NCI-H345 treated with DMSO at 0.1 percent for 48 hours (cell line): ENCODE results near the gene PEAK1.

Experiments used
- DNase-seq: peaks from one replicate; lab custom pipeline; 2025; ENCODE audit not compliant: unreplicated experiment; lab: John Stamatoyannopoulos, UW

The PEAK1 gene

GRCh38 chr15:77402740-77403379, 17.0 kb downstream of the PEAK1 start:
- DNase-seq, result no peak

DNA sequence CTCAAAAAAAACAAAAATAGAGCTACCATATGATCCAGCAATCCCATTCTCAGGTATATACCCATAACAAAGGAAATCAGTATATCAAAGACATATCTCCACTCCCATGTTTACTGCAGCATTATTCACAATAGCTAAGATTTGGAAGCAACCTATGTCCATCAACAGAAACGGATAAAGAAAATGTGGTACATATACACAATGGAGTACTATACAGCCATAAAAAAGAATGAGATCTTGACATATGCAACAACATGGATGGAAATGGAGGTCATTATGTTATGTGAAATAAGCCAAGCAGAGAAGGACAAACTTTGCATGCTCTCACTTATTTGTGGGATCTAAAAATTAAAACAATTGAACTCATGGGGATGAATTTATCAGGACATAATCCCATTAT, 19.6 kb downstream of the PEAK1 start:
- DNase-seq, result no peak

DNA sequence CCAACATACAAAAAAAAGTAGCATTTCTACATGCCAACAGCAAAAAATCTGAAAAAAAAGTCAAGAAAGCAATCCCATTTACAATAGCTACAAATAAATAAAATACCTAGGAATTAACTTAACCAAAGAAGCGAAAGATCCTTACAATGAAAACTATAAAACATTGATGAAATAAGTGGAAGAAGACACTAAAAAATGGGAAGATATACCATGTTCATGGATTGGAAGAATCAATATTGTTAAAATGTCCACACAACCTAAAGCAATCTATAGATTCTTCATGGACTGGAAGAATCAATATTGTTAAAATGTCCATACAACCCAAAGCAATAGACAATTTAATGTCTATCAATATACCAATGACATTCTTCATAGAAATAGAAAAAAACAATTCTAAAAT, 21.0 kb downstream of the PEAK1 start:
- no peak for DNase-seq

GRCh38 chr15:77396692-77397091, 23.2 kb downstream of the PEAK1 start:
- no peak for DNase-seq

- DNase-seq, result no peak
Measured at GRCh38 chr15:77395013-77395774, 24.7 kb downstream of the PEAK1 start.

GRCh38 chr15:77393471-77393840, 26.4 kb downstream of the PEAK1 start:
- DNase-seq, result no peak

DNA sequence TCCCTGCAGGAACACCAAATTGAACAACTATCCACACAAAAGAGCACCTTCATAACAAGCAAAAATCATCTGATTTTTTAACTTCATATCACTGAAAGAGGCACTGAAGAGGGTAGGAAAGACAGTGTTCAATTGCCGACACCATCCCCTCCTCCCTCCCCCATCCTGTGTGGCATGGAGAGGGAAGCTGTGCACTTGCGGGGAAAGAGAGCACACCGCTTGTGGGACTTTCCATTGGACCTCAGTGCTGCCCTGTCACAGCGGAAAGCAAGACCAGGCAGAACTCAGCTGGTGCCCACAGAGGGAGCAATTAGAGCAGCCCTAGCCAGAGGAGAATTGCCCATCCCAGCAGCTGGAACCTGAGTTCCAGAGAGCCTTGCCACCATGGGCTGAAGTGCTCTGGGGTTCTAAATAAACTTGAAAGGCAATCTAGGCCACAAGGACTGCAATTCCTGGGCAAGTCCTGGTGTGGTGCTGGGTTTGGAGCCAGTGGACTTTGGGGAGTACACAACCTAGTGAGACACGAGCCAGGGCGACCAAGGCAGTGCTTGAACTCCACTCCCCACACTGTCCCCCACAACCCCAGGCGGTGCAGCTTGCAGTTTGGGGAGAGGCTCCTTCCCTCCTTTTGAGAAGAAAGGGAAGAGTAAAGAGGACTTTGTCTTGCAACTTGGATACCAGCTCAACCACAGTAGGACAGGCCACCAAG, 27.0 kb downstream of the PEAK1 start:
- no peak for DNase-seq

DNA sequence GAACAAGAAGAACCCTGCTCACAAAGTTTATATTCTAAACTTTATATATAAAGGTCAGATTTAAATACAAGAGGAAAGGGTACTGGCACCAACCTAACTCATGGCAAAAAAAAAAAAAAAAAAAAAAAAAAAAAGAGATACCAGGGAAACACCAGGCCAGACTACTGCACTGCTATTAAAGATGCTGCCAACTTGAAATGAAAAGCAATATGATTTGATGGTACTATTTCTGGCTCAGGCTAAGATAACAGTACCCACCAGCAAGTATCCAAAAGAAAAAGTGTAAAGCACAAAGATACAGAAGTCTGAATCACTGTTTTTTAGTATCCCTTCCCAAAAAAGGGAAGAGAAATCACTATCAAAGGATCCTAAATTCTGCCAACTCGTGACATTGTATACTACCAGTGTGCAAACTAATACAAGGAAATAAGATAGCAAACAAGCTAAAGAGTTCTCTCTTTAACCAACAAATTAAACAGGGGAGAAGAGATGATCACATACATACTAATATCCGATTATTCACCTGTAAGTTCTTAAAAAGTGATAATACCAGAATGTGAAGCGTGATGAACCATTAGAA, 28.4 kb downstream of the PEAK1 start:
- no peak for DNase-seq

- DNase-seq, result no peak
Measured at GRCh38 chr15:77387365-77388105, 32.4 kb downstream of the PEAK1 start.

- no peak for DNase-seq
Measured at GRCh38 chr15:77386626-77387025, 33.3 kb downstream of the PEAK1 start.

DNA sequence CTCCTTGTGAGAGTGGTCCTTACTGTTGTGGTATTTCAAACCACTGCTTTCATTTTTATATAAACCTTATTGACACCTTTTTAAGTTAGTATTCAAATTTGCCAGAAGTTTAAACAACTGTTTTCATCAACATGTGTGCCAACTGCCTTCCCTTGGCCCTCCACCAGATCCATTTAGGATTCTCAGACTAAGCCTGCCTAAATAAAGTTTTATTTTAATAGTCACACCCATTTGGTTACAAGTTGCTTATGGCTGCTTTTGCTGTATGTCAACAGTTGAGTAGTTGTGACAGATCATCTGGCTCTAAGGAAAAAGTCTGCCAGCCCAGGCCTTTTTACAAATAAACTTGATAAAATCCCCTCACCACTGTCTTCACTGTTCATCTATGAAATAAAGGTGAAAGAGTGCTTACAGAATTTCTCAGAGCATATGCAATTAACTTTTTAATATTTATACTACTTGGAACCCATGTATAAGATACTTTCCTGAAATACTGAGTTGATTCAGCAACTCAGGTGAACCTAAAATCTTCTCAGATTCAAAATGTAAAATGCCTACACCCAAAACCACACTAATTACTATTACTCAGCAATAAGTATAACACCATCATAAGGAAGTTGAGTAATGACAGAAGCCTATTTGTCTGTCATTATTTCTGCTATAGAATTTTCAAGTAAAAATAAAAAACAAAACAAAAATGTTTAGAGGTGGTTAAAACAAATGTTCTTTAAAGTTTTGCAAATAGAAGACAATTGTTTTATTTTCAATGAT, 35.1 kb downstream of the PEAK1 start:
- DNase-seq, result no peak

DNA sequence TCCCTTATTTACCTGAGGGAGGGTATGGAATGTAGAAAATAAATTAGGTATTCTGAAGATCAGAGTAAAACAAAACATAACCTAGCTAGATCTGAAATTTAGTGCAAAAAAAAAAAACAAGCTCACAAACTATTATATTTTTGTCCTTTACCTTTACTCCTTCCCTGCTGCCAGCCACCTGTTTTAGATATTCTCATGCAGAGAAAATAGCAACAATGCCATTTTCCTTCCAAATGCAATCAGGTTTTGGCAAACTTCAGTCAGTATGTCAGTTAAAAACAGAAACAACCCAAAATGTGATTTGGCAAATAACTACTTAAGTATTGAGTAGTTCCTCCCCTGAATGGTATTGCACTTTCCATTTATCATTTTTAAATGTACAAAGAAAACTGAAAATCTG, 35.8 kb downstream of the PEAK1 start:
- no peak for DNase-seq

GRCh38 chr15:77380033-77380432, 39.9 kb downstream of the PEAK1 start:
- DNase-seq, result no peak

DNA sequence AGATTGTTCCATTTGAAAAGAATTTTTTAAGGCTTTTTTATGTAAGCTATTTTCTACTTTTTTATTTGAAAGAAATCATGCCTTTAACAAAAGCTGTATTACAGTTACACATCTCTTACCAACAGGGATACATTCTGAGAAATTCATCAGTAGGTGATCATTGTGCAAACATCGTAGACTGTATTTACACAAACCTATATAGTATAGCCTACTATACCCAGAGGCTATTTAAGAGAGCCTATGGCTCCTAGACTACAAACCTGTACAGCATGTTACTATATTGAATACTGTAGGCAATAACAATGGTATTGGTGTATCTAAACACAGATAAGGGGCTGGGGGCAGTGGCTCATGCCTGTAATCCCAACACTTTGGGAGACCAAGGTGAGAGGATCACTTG, 43.1 kb downstream of the PEAK1 start:
- DNase-seq, result peak; percentile 2

DNA sequence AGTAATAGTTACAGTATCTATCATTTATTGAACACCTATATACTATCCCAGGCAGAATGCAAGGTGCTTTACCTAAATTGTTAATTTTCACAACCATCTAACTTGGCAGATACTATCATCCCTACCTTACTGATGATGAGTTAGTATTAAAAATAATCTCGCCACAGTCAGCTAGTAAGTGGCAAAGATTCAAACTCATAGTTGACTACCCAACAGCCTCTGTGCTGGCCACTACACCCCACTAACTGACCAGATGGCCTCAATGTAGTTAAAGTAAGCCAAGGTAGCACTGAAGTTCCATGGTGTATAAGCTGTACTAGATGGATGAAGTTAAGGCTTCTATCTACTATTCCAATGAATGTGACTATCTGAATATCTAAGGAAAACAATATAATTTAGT, 44.8 kb downstream of the PEAK1 start:
- DNase-seq, result no peak

DNA sequence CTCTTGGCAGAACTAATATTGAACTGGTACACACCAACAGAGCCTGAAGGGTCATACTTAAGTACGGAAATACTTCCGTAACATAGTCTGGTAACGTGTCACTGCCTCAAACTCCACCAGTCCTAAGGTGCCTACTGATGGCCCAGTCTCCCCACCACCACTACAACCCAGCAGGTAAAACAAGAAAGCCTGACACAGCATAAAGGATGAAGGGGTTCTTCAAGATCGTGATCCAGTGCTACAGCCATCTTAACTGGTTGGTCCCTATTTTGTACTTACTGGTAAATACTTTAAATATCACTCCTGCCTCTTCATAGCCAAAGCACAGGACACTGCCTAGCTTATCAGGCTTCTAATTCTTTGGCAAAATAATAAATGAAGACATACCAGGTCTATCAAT, 46.5 kb downstream of the PEAK1 start:
- DNase-seq, result no peak

DNA sequence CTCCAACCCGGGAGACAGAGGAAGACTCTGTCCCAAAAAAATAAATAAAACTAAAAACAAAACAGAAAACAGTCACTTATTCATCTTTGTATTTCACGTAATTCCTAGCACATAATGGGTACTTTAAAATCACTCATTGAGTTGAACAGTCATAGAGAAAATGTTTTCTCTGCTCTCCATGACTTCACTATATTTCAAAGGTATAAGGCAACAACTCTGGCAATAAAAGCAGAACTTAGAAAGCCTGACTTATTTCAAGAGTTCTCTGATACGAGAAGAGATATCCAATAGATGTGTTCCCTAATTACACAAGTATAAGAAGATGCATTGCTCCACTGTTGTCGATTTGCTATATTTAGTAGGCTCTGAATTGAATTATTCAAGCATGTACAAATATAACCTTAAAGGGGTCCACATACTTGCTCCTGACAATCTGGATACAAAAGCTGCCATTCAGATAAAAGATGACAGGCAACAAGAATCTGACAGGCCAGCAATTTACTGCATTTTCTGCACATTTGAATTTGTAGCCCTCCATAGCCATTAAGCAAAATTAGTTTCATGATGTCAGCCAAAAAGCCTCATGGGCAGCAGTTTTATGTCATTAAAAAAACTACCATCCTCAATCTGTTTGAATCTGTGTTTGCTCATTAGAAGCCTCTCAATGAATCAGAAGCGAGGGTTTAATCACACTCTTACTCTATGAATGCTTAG, 47.9 kb downstream of the PEAK1 start:
- DNase-seq, result no peak

GRCh38 chr15:77370580-77370979, 49.3 kb downstream of the PEAK1 start:
- DNase-seq, result no peak

DNA sequence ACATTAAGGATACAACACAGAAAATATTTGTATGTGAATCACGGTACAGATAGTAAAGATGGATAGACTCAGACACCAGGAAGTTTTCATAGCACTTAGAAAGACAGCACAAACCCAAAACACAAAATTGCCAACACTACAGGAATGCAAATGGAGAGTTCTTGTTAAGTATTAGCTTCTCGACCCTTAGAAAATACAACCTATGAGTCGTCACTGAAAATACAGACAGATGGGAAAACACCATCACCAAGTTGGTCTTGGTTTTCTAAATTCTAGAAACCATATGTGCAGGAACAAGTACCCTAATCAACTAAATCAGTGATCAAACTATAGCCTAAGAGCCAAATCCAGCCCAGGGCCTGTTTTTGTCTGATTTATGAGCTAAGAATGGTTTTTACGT, 50.7 kb downstream of the PEAK1 start:
- no peak for DNase-seq

DNA sequence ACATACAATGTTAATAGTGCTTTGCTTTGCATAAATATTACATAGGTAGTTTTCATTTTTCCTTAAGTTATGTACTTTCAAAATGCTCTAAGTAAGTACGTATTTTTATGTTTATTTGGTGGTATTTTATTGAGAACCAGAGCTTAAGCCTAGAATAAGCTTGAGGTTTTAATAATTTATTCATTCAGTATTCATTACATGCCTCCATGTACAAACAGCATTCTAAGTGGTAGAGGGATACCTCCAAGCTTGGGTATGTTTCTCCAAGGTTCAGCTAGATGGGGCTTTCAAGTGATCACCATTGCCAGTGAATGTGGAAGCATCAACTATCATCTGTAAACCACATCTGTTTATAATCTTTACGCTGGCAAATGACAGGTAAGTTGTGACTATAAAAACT, 52.3 kb downstream of the PEAK1 start:
- no peak for DNase-seq
